GM12873 (cell line): ENCODE results near the gene PTPN14.

ENCODE experiments used
- TF ChIP-seq, protein P1 (sequence below): IDR thresholded peaks from 2 replicates; pipeline ENCODE4 v1.5.1; 2012; ENCODE audit warnings: low read depth, mild to moderate bottlenecking, moderate library complexity, low read length, control low read depth; ENCODE audit not compliant: insufficient read depth; ENCODE audit errors: missing control alignments

The PTPN14 gene

DNA sequence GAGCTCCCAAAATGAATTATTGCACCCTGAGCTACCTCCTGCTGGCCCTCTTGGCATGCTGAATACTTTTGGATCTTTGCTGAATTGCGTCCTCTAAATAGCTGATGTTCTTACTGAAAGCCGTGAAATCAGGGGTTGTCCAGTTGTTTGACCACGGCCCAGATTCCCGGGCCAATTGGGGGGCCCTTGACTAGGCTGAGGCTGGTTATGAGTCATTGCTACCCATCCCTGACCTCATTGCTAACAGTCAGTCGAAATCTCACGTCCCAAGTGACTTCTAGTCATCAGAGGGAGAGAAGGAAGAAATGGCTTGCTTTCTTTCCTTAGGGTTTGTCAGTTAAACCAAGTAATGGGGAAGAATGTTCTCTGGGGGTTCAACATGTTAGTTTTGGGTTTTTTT lies 233.0 kb downstream of the PTPN14 start:
- TF ChIP-seq, protein P1, sequence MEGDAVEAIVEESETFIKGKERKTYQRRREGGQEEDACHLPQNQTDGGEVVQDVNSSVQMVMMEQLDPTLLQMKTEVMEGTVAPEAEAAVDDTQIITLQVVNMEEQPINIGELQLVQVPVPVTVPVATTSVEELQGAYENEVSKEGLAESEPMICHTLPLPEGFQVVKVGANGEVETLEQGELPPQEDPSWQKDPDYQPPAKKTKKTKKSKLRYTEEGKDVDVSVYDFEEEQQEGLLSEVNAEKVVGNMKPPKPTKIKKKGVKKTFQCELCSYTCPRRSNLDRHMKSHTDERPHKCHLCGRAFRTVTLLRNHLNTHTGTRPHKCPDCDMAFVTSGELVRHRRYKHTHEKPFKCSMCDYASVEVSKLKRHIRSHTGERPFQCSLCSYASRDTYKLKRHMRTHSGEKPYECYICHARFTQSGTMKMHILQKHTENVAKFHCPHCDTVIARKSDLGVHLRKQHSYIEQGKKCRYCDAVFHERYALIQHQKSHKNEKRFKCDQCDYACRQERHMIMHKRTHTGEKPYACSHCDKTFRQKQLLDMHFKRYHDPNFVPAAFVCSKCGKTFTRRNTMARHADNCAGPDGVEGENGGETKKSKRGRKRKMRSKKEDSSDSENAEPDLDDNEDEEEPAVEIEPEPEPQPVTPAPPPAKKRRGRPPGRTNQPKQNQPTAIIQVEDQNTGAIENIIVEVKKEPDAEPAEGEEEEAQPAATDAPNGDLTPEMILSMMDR = no peak

DNA sequence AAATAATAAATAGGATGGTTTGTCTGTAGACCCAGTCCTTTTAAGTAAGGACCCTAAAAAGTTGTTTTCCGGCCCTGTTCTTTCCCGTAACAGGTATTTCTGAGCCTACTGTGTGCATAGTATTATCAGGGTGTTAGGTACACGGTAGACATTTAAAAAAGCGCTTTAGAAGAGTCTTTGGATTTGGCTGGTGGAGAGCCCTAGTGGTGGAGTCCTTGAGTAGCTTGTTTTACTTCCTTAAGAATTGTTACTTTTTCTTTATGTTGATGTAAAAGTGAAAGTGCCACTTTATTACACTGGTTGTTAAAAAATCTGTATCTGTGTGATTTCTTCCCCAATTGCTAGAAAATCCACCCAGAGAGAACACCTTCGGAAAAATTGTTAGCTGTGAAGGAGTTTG lies 233.7 kb downstream of the PTPN14 start:
- TF ChIP-seq, protein P1 = no peak

DNA sequence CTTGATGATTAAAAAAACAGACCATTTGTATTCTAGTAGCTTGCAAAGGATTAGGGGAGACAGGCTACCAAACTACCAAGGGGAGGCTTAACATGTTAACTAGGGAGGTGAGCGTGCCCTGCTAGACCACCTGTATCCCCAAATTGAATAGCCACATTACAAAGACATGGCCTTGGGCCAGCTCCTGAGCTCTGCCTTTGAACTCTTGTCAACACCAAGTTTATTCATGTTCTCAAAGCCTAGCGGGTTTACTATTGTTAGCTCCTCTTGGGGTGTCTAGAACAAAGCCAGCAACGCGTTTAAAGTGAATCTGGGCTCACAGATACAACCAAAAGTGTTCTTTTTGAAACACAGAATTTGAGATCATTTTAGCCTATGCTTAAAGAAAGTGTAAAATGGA lies 234.1 kb downstream of the PTPN14 start:
- TF ChIP-seq, protein P1 = no peak

DNA sequence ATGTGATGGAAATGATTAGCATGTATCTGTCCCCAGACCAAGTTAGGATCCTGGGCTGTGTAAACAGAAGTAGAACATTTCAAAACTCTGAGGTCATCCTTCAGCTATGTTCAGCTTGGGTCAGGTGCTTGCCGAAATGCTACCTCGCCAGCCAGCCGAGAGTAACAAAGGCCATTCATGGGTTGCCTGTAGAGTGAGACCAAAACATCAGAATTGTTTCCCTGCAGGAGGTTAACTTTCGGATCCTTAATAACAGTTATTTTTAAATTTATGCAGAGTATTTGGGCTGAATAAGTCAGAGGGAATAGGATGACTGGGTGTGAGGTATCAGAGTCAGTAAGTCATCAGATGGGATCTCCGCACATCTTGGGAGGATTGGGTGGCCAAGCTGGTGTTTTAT lies 234.8 kb downstream of the PTPN14 start:
- TF ChIP-seq, protein P1 = no peak

DNA sequence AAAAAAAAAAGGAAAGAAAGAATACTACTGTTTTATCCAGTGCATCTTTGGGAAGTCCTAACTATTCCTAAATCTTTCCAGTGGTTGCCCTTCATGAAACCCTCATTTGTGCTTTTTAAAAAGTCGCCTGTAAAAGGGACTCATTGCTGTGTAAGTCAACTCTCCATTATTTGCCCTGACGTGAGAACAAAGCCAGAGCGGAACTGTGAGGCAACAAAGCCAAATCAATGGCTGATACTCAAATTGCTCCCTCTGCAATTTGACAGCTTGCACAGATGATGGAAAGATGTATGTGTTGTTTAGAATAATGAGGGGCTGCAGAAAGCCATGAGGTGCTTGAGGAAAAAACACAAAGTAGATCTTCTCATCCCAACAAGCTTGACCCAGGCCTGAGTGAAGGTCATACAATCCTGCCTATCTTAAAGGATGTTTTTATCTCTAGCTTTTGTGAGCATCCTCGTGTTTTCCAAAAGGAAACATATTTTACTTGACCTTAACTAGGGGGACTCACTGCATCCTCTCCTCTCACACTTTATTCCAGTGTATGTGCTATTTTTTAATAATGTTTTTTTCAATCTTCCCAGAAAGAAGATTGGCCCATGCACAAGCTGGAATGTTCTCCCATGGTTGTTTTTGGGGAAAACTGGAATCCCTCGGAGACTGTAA lies 237.1 kb downstream of the PTPN14 start:
- TF ChIP-seq, protein P1 = no peak

DNA sequence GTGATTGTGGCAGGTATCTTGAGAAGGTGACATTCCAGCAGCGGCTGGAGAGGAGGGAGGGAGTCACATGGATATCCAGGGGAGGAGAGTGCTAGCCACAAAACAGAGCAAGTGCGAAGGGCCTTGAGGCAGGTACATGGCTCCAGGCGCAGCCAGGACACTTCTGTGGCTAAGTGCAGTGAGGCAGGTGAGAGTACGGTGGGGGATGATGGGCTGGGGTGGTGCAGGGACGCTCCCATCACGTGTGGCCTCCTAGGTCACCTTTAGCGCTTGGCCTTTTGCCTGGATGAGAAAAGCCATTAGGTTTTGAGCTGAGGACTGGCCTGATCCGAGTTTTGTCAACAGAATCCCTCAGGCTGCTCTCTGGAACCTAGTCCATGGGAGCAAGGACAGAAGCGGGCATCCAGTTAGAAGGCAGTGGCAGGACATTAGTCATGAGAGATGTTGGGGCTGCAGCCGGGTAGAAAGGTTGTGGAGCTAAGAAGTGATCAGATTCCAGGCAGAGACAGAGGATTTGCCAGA lies 238.8 kb downstream of the PTPN14 start:
- TF ChIP-seq, protein P1 = no peak

DNA sequence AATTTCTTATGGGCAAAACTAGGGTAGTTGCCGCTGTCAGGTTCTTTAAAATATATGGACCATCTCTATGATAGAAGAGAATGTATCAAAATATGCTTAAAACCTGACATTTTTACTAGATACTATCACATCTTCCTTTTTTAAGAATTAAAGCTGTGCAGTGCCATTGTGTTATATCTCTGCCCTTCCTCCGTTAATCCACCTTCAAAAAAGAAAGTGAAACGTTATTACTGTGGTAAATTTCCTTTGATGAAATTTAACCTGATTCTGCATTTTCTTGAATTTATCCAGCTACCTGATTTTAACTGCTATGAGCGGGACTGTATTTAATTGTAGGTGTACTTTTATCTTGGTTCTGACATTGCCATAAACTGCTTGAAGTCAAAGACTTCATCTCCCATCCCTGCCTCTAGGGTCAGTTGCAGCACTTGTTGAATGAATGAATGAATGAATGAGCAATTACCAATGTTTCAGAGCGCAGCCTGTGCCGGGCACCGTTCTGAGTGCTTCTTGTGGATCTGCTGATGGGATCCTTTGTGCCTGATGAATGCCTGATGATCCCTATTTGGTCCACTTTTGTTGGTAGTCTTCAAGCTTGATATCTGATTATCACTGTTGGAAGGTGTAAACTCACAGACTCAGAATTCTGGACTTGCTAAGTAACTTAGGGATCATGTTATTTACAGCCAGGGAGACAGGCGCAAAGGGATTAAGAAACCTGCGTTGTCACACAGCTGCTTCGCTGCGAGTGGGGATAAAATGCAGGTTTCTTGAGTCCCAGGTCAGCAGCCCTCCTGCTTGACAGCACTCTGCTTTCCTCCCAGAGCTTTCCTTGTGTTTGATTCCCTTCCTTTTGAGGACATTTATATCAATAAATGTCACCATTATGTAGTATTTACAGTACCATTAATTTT lies 240.4 kb downstream of the PTPN14 start:
- TF ChIP-seq, protein P1 = no peak
